Lung (tissue), 12 donors: ENCODE data around the gene ERCC3. TPM values are rescaled to one million over a fixed set of nuclear protein-coding genes. Genes with fewer than 3 reads are reported as not detected.

Source experiments
- ATAC-seq: fragments of 200-7000 bp; cut with Tn5 transposase; one replicate; pipeline ENCODE4 v1.9.1; 2020; ENCODE audit warnings: moderate number of reproducible peaks; ENCODE audit not compliant: insufficient read depth, low FRiP score
- DNase-seq, 3 donors: peaks; one replicate each; pipeline ENCODE4 v3.0.0-alpha.2; 2013 to 2017
- H3K27ac ChIP-seq, 2 donors: one replicate each; pipeline ENCODE4 v1.5.1; 2013; ENCODE audit warnings: mild to moderate bottlenecking in 2 of 2, moderate library complexity in 2 of 2, control low read depth in 1 of 2, inconsistent platforms in 1 of 2, low read depth in 1 of 2, low read length in 1 of 2
- H3K27me3 ChIP-seq, 3 donors: one replicate each; pipeline ENCODE4 v1.5.1; 2013; ENCODE audit warnings: low read length in 2 of 3; ENCODE audit not compliant: control insufficient read depth in 3 of 3, insufficient read depth in 3 of 3
- H3K36me3 ChIP-seq, 4 donors: one replicate each; pipeline ENCODE4 v1.5.1; 2013; ENCODE audit warnings: low read length in 4 of 4, mild to moderate bottlenecking in 1 of 4, moderate library complexity in 1 of 4; ENCODE audit not compliant: control insufficient read depth in 4 of 4, insufficient read depth in 4 of 4
- H3K4me1 ChIP-seq, 5 donors: one replicate each; pipeline ENCODE4 v1.5.1; 2013; ENCODE audit warnings: low read length in 5 of 5, mild to moderate bottlenecking in 2 of 5, moderate library complexity in 1 of 5; ENCODE audit not compliant: control insufficient read depth in 5 of 5, insufficient read depth in 5 of 5
- H3K4me3 ChIP-seq: one replicate; pipeline ENCODE4 v1.5.1; 2013; ENCODE audit warnings: mild to moderate bottlenecking, control low read depth, moderate library complexity
- H3K9ac ChIP-seq, 2 donors: one replicate each; pipeline ENCODE4 v1.5.1; 2013; ENCODE audit warnings: low read length in 2 of 2, control low read depth in 1 of 2; ENCODE audit not compliant: insufficient read depth in 1 of 2
- H3K9me3 ChIP-seq, 4 donors: one replicate each; pipeline ENCODE4 v1.5.1; 2013; ENCODE audit warnings: low read length in 3 of 4, mild to moderate bottlenecking in 1 of 4, moderate library complexity in 1 of 4; ENCODE audit not compliant: control insufficient read depth in 4 of 4, insufficient read depth in 3 of 4
- CTCF ChIP-seq: IDR thresholded peaks from 2 replicates; pipeline ENCODE4 v1.5.1; 2012; ENCODE audit warnings: mild to moderate bottlenecking; ENCODE audit errors: control extremely low read depth, extremely low read depth
- WGBS, 2 donors: extraction: QIAGEN DNeasy Blood & Tissue Kit; methylation state at CpG; one replicate each; pipeline ENCODE4 v1.1.7; 2013; 5-methylcytosine and 5-hydroxymethylcytosine counted together
- polyA plus RNA-seq, 2 donors: library from polyadenylated mRNA; stranded (reverse); fragments of 200-250 nt; gene quantifications; one replicate each; pipeline ENCODE4 v1.2.1, GENCODE V29; 2013
- total RNA-seq, 2 donors: library from RNA; depleted of rRNA in 1 of 2; stranded (reverse); fragments of >200 nt in 1 of 2; gene quantifications; one replicate each; pipeline ENCODE4 v1.2.1, GENCODE V29; 2014 to 2021
- donor health status: control.
- donor health status: control.
- donor health status: Bipolar disorder and iron deficiency.
- donor health status: healthy.
- donor health status: DM: yes; HTN: yes; CAD: no.

ERCC3 gene
- total and polyA plus RNA-seq, 4 donors, result 18.2 to 60.3 (median 33.3) TPM

GRCh38 chr2:127321303-127321702 is 27.4 kb upstream of the ERCC3 start:
- Histone ChIP-seq H3K27ac (no peak overlapping the region), H3K9me3 (peaks cover 0 to 6% (median 0%) of the 10 kb centered on the region in 4 donors), H3K4me1 (no peaks in the 10 kb centered on the region), H3K36me3 (peaks cover 17 to 34% (median 26%) of the 10 kb centered on the region in 4 donors), H3K27me3 (no peaks in the 10 kb centered on the region), H3K9ac (no peak overlapping the region), H3K4me3 (no peak overlapping the region)
- ATAC-seq (no peak), DNase-seq (no peak)
- no peak for TF ChIP-seq CTCF

GRCh38 chr2:127320586-127321275 is 26.8 kb upstream of the ERCC3 start:
- no peak for TF ChIP-seq CTCF
- Histone ChIP-seq H3K9me3 (peaks cover 0 to 6% (median 0%) of the 10 kb centered on the region in 4 donors), H3K9ac (no peak overlapping the region), H3K4me3 (no peak overlapping the region), H3K27me3 (no peaks in the 10 kb centered on the region), H3K27ac (no peak overlapping the region), H3K4me1 (no peaks in the 10 kb centered on the region), H3K36me3 (peaks cover 17 to 34% (median 27%) of the 10 kb centered on the region in 4 donors)
- WGBS, 2 donors, result 100% methylated on average over 1 of the region's 1 CpG
- ATAC-seq (no peak), DNase-seq (no peak)

- Histone ChIP-seq H3K36me3 (peaks cover 16 to 33% (median 24%) of the 10 kb centered on the region in 4 donors), H3K27me3 (no peaks in the 10 kb centered on the region), H3K27ac (no peak overlapping the region), H3K4me1 (no peaks in the 10 kb centered on the region), H3K9me3 (peaks cover 0 to 6% (median 0%) of the 10 kb centered on the region in 4 donors), H3K9ac (no peak overlapping the region), H3K4me3 (no peak overlapping the region)
- ATAC-seq, result no peak
- WGBS, 2 donors, result 94% methylated on average over 1 of the region's 1 CpG
- no peak for DNase-seq
- no peak for TF ChIP-seq CTCF
Measured at GRCh38 chr2:127320067-127320466, 26.1 kb upstream of the ERCC3 start.
